HG03103 (cell line): ENCODE measurements around the gene APOO.
"Not testable (repeated sequence)": the region's sequence is repeated elsewhere in the genome, so short reads cannot be mapped to it uniquely, and the experiment has no call there.

ENCODE experiments used
- ATAC-seq: cut with Tn5 transposase; IDR thresholded peaks from one replicate; pipeline ENCODE4 v1.9.1; 2021; ENCODE audit warnings: low read depth; ENCODE audit not compliant: unreplicated experiment

APOO gene

GRCh38 chrX:23907111-23907497 is 634 bp downstream of the APOO start:
- peak; percentile 2 for ATAC-seq

- no peak for ATAC-seq
Measured at GRCh38 chrX:23904096-23904495, 3.6 kb downstream of the APOO start.

- no peak for ATAC-seq
Measured at GRCh38 chrX:23902419-23902818, 5.3 kb downstream of the APOO start.

- peak; percentile 69 for ATAC-seq
Measured at GRCh38 chrX:23901805-23902204, 5.9 kb downstream of the APOO start.

- ATAC-seq = no peak
Measured at GRCh38 chrX:23901060-23901459, 6.7 kb downstream of the APOO start.

GRCh38 chrX:23900220-23900797 is 7.4 kb downstream of the APOO start:
- no peak for ATAC-seq

GRCh38 chrX:23898412-23898959 is 9.3 kb downstream of the APOO start:
- no peak for ATAC-seq

- no peak for ATAC-seq
Measured at GRCh38 chrX:23896981-23897380, 10.8 kb downstream of the APOO start.

- not testable (repeated sequence) for ATAC-seq
Measured at GRCh38 chrX:23896539-23896938, 11.2 kb downstream of the APOO start.

- not testable (repeated sequence) for ATAC-seq
Measured at GRCh38 chrX:23894993-23895392, 12.7 kb downstream of the APOO start.

- no peak for ATAC-seq
Measured at GRCh38 chrX:23890933-23891332, 16.8 kb downstream of the APOO start.

- no peak for ATAC-seq
Measured at GRCh38 chrX:23888887-23889501, 18.7 kb downstream of the APOO start.

GRCh38 chrX:23887918-23888317 is 19.8 kb downstream of the APOO start:
- ATAC-seq = no peak

- ATAC-seq = no peak
Measured at GRCh38 chrX:23887451-23887850, 20.3 kb downstream of the APOO start.

GRCh38 chrX:23885803-23886202 is 21.9 kb downstream of the APOO start:
- no peak for ATAC-seq

- no peak for ATAC-seq
Measured at GRCh38 chrX:23884427-23885024, 23.2 kb downstream of the APOO start.

GRCh38 chrX:23883737-23884354 is 23.9 kb downstream of the APOO start:
- ATAC-seq = no peak

GRCh38 chrX:23879380-23880090 is 28.2 kb downstream of the APOO start:
- ATAC-seq = no peak

GRCh38 chrX:23871905-23872546 is 35.7 kb downstream of the APOO start:
- no peak for ATAC-seq

- no peak for ATAC-seq
Measured at GRCh38 chrX:23870041-23870440, 37.7 kb downstream of the APOO start.
